NCI-H82 treated with DMSO at 0.1 percent for 48 hours (cell line): ENCODE results near the gene DYNLT4.
"Not testable (repeated sequence)": the region's sequence is repeated elsewhere in the genome, so short reads cannot be mapped to it uniquely, and the experiment has no call there.

Experiments
- DNase-seq: peaks from one replicate; lab custom pipeline; 2025; ENCODE audit not compliant: unreplicated experiment; lab: John Stamatoyannopoulos, UW

Gene DYNLT4

GRCh38 chr1:44766421-44766820, 40.7 kb downstream of the DYNLT4 start:
- DNase-seq, result not testable (repeated sequence)

DNA sequence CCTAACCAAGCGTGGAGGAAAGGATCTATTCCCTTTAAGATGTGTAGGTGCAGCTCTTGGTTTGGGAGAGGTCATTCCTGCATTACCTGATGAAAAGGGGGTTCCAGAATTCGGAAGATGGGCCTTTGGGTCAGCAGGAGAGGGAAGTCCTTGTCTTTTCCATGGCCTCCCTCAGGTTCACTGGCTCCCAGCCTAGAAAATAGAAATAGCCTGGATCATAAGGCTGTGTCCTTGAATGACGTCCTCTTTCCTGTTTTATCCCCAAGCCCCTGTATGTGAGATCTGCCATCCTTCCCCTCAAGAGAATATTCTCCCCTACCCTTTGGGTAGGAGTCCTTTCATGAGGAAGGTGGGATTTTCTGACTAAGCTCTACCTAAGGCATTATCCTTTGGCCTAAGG, 46.3 kb downstream of the DYNLT4 start:
- DNase-seq, result no peak

GRCh38 chr1:44759077-44759476, 48.1 kb downstream of the DYNLT4 start:
- no peak for DNase-seq

GRCh38 chr1:44757420-44757819, 49.7 kb downstream of the DYNLT4 start:
- no peak for DNase-seq
